Trophoblast cell (in vitro differentiated cells and primary cell): ENCODE measurements around the gene TOR2A.

Experiments used
- DNase-seq, 2 donors: peaks; one replicate each; pipeline ENCODE4 v3.0.0-alpha.2; 2016
- H2AFZ ChIP-seq: 2 replicates; pipeline ENCODE4 v1.6.1; 2013; ENCODE audit warnings: low read length, moderate library complexity, mild to moderate bottlenecking; ENCODE audit not compliant: insufficient read depth, poor library complexity
- H2AK5ac ChIP-seq: 2 replicates; pipeline ENCODE4 v1.6.1; 2013; ENCODE audit warnings: mild to moderate bottlenecking, low read length
- H2BK120ac ChIP-seq: 2 replicates; pipeline ENCODE4 v1.6.1; 2013; ENCODE audit warnings: low read length, mild to moderate bottlenecking, moderate library complexity; ENCODE audit not compliant: insufficient read depth, poor library complexity
- H2BK12ac ChIP-seq: 2 replicates; pipeline ENCODE4 v1.6.1; 2013; ENCODE audit warnings: mild to moderate bottlenecking, low read length, moderate library complexity
- H2BK5ac ChIP-seq: 2 replicates; pipeline ENCODE4 v1.6.1; 2013; ENCODE audit warnings: low read length, low read depth, moderate library complexity, mild to moderate bottlenecking; ENCODE audit not compliant: poor library complexity
- H3K14ac ChIP-seq: 2 replicates; pipeline ENCODE4 v1.6.1; 2013; ENCODE audit warnings: mild to moderate bottlenecking, low read length
- H3K18ac ChIP-seq: 2 replicates; pipeline ENCODE4 v1.6.1; 2013; ENCODE audit warnings: mild to moderate bottlenecking, low read length
- H3K23ac ChIP-seq: 2 replicates; pipeline ENCODE4 v1.6.1; 2013; ENCODE audit warnings: low read length
- H3K27ac ChIP-seq: 2 replicates; pipeline ENCODE4 v1.5.1; 2013; ENCODE audit warnings: low read depth, mild to moderate bottlenecking, inconsistent platforms, low read length, moderate library complexity
- H3K27me3 ChIP-seq: 2 replicates; pipeline ENCODE4 v1.6.1; 2013; ENCODE audit warnings: inconsistent platforms, mild to moderate bottlenecking, low read length, moderate library complexity; ENCODE audit not compliant: insufficient read depth
- H3K36me3 ChIP-seq, 2 experiments: 1 replicate in 1 of 2; 2 replicates in 1 of 2; pipeline ENCODE4 v1.6.1; 2013; ENCODE audit warnings: low read length in 2 of 2, mild to moderate bottlenecking in 2 of 2, moderate library complexity in 1 of 2; ENCODE audit not compliant: insufficient read depth in 2 of 2, control insufficient read depth in 1 of 2
- H3K4ac ChIP-seq: 2 replicates; pipeline ENCODE4 v1.6.1; 2013; ENCODE audit warnings: low read depth, mild to moderate bottlenecking, low read length, moderate library complexity
- H3K4me1 ChIP-seq, 2 experiments: 1 replicate in 1 of 2; 2 replicates in 1 of 2; pipeline ENCODE4 v1.6.1; 2013; ENCODE audit warnings: low read length in 2 of 2, mild to moderate bottlenecking in 2 of 2, moderate library complexity in 1 of 2; ENCODE audit not compliant: insufficient read depth in 2 of 2, control insufficient read depth in 1 of 2
- H3K4me2 ChIP-seq: 2 replicates; pipeline ENCODE4 v1.6.1; 2013; ENCODE audit warnings: inconsistent platforms, mild to moderate bottlenecking, low read length, moderate library complexity
- H3K4me3 ChIP-seq: 2 replicates; pipeline ENCODE4 v1.5.1; 2013; ENCODE audit warnings: mild to moderate bottlenecking, low read depth, low read length, inconsistent platforms
- H3K79me1 ChIP-seq: one replicate; pipeline ENCODE4 v1.6.1; 2013; ENCODE audit warnings: low read length
- H3K79me2 ChIP-seq: 2 replicates; pipeline ENCODE4 v1.6.1; 2013; ENCODE audit warnings: low read length, mild to moderate bottlenecking; ENCODE audit not compliant: control insufficient read depth, insufficient read depth, poor library complexity
- H3K9ac ChIP-seq: 2 replicates; pipeline ENCODE4 v1.6.1; 2013; ENCODE audit warnings: mild to moderate bottlenecking, low read length
- H3K9me3 ChIP-seq: 2 replicates; pipeline ENCODE4 v1.6.1; 2013; ENCODE audit warnings: low read depth, mild to moderate bottlenecking, control low read depth, inconsistent platforms, low read length; ENCODE audit not compliant: insufficient read depth
- H4K12ac ChIP-seq: 2 replicates; pipeline ENCODE4 v1.6.1; 2013; ENCODE audit warnings: low read depth, mild to moderate bottlenecking, low read length, moderate library complexity
- H4K8ac ChIP-seq: 2 replicates; pipeline ENCODE4 v1.6.1; 2013; ENCODE audit warnings: low read depth, mild to moderate bottlenecking, low read length, moderate library complexity
- H4K91ac ChIP-seq: one replicate; pipeline ENCODE4 v1.6.1; 2013; ENCODE audit warnings: low read depth, mild to moderate bottlenecking, low read length, moderate library complexity
- WGBS: extraction: QIAGEN DNeasy Blood & Tissue Kit; methylation state at CpG from one replicate; pipeline ENCODE4 v1.1.7; 2013; ENCODE audit warnings: missing lambda C conversion rate; ENCODE audit not compliant: insufficient read length, insufficient coverage; ENCODE audit errors: extremely low coverage; 5-methylcytosine and 5-hydroxymethylcytosine counted together

Gene TOR2A

DNA sequence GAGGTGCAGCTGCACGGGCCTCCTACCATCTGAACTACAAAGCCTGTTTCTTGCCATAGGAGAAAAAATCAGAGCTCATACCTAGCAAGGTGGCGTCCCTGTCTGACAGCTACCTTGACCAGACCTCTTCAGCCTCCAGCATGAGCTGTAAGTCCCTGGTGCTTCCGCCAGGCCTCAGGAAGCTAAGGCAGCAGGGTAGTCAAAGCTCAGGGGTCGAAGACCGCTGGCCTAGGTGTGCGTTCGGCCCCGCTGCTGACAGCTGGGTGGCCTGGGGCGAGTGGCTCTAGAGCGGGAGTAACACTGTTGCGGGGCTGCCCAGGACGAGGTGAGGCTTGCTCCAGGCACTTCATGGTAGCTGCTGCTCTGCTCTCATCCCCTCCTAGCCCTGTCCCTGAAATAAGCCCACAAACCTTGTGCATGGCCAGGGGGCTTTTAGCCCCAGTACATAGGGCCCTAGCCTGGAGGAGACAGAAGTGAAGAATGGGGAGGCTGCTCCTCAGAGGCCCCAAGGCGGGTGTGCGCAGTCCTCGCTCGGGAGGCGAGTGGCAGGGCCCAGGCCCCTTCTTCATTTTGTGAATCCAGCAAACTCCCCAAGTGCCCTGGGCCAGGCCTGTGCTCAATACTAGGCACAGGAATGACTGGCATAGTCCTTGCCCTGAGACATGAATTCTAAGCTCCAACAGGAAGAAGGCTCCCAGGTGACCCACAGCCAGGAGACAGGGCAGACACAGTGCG is 5.4 kb downstream of the TOR2A start:
- Histone ChIP-seq H3K9ac (no peak overlapping the region), H3K4me2 (no peak overlapping the region), H3K14ac (no peak overlapping the region), H3K18ac (no peak overlapping the region), H3K27me3 (no peaks in the 10 kb centered on the region), H3K4me1 (peaks cover 4 to 5% of the 10 kb centered on the region in 2 experiments), H2BK5ac (no peak overlapping the region), H2BK120ac (no peak overlapping the region), H4K12ac (no peak overlapping the region), H3K4me3 (no peak overlapping the region), H3K36me3 (no peaks in the 10 kb centered on the region), H2AK5ac (no peak overlapping the region), H3K79me2 (no peaks in the 10 kb centered on the region), H3K27ac (no peak overlapping the region), H4K8ac (no peak overlapping the region), H3K23ac (no peak overlapping the region), H3K79me1 (peaks cover 2% of the 10 kb centered on the region), H2BK12ac (no peak overlapping the region), H2AFZ (no peak overlapping the region), H3K4ac (no peak overlapping the region), H3K9me3 (peaks cover 2% of the 10 kb centered on the region), H4K91ac (no peak overlapping the region)
- WGBS: no CpG with 5 or more reads among the region's 18 CpGs
- DNase-seq: no peak

DNA sequence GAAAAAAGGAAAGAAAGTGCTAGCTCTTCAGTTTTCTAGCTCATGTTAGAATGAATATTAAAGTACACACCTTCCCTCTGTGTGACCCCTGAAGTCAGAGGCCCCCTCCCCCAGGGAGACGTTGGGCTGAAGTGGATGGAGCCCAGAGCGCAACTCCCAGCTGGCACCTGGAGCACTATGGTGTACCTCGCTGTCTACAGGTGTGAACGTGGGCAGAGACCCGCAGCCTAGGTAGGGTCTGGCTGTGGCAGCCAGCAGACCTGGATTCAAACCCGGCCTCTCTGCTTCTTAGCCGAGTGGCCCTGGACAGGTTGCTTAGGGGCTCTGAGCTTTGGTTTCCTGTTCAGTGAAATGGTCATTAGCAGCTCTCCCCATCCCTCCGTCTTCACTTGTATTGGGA is 6.3 kb downstream of the TOR2A start:
- Histone ChIP-seq H3K23ac (no peak overlapping the region), H3K79me2 (no peaks in the 10 kb centered on the region), H2AK5ac (no peak overlapping the region), H3K4me3 (no peak overlapping the region), H3K79me1 (no peaks in the 10 kb centered on the region), H3K14ac (no peak overlapping the region), H3K9me3 (peaks cover 2% of the 10 kb centered on the region), H3K4ac (no peak overlapping the region), H3K27me3 (no peaks in the 10 kb centered on the region), H3K9ac (no peak overlapping the region), H3K36me3 (no peaks in the 10 kb centered on the region), H3K27ac (no peak overlapping the region), H2BK12ac (no peak overlapping the region), H2BK120ac (no peak overlapping the region), H3K18ac (no peak overlapping the region), H4K12ac (no peak overlapping the region), H2AFZ (no peak overlapping the region), H3K4me2 (no peak overlapping the region), H2BK5ac (no peak overlapping the region), H3K4me1 (no peaks in the 10 kb centered on the region), H4K8ac (no peak overlapping the region), H4K91ac (no peak overlapping the region)
- DNase-seq: no peak
- WGBS: no CpG with 5 or more reads among the region's 8 CpGs

DNA sequence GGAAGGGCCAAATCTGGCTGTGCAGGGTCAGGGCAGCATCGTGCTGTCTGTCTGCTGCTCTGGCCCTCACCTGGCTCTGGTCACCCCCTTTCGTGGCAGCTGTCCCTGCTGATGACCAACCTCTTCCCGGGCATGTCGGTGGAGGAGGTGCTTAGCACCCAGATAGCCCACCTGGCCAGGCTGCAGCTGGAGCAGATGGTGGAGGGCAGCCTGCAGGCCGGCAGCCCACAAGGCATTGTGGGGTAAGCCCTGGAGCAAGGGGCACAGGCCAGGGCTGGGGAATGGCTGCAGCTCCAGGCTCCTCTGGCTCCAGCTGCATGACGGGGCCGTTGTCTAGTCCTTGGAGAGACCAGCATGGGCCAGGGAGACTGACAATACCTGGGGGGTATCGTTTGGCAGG is 8.2 kb downstream of the TOR2A start:
- no peak overlapping the region for H3K4ac ChIP-seq
- H3K36me3 ChIP-seq: no peaks in the 10 kb centered on the region
- no peak overlapping the region for H2BK12ac ChIP-seq
- no peak overlapping the region for H3K14ac ChIP-seq
- no peaks in the 10 kb centered on the region for H3K79me1 ChIP-seq
- no CpG with 5 or more reads among the region's 8 CpGs for WGBS
- H3K9ac ChIP-seq: no peak overlapping the region
- no peak overlapping the region for H3K4me2 ChIP-seq
- no peak overlapping the region for H3K23ac ChIP-seq
- peaks cover 2% of the 10 kb centered on the region for H3K9me3 ChIP-seq
- H3K79me2 ChIP-seq: no peaks in the 10 kb centered on the region
- no peak overlapping the region for H2BK120ac ChIP-seq
- no peaks in the 10 kb centered on the region for H3K27me3 ChIP-seq
- no peak overlapping the region for H4K8ac ChIP-seq
- H4K91ac ChIP-seq: no peak overlapping the region
- no peak overlapping the region for H2BK5ac ChIP-seq
- H2AFZ ChIP-seq: no peak overlapping the region
- no peak overlapping the region for H3K4me3 ChIP-seq
- no peaks in the 10 kb centered on the region for H3K4me1 ChIP-seq
- H3K27ac ChIP-seq: no peak overlapping the region
- no peak overlapping the region for H4K12ac ChIP-seq
- no peak for DNase-seq
- H2AK5ac ChIP-seq: no peak overlapping the region
- H3K18ac ChIP-seq: no peak overlapping the region

DNA sequence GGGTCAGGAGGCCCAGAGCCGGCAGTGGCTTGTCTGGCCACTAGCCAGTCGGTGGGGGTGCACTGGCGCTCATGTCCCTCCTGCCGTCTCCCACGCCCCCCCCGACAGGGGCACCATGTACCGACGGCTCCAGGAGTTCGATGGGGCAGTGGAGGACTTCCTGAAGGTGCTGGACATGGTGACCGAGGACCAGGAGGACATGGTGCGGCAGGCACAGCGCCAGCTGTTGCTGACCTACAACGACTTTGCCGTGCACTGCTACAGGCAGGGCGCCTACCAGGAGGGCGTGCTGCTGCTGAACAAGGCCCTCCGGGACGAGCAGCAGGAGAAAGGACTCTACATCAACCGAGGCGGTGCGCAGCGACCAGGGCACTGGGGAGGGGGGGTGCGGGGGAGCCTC is 11.1 kb downstream of the TOR2A start:
- Histone ChIP-seq H3K23ac (no peak overlapping the region), H3K79me1 (no peaks in the 10 kb centered on the region), H2AFZ (no peak overlapping the region), H2AK5ac (no peak overlapping the region), H3K14ac (no peak overlapping the region), H3K18ac (no peak overlapping the region), H2BK120ac (no peak overlapping the region), H3K36me3 (no peaks in the 10 kb centered on the region), H2BK5ac (no peak overlapping the region), H3K9ac (no peak overlapping the region), H3K27me3 (no peaks in the 10 kb centered on the region), H3K4me1 (no peaks in the 10 kb centered on the region), H3K4me2 (no peak overlapping the region), H3K9me3 (peaks cover 2% of the 10 kb centered on the region), H3K27ac (no peak overlapping the region), H3K79me2 (no peaks in the 10 kb centered on the region), H3K4me3 (no peak overlapping the region), H4K8ac (no peak overlapping the region), H4K12ac (no peak overlapping the region), H3K4ac (no peak overlapping the region), H4K91ac (no peak overlapping the region), H2BK12ac (no peak overlapping the region)
- no peak for DNase-seq
- WGBS: no CpG with 5 or more reads among the region's 23 CpGs
